ENCODE data around the gene DBX2. TPM values are rescaled to one million over a fixed set of nuclear protein-coding genes. Genes with fewer than 3 reads are reported as not detected.

DBX2 gene
- total and polyA plus RNA-seq, 2 donors (not counting 1 experiment from before 2014, with no cell fraction given) = not detected

GRCh38 chr12:45034861-45035265, 16.0 kb downstream of the DBX2 start:
- H3K4me2 ChIP-seq (replicated peaks; ENCODE audit: low read depth, low read length, poor library complexity, severe bottlenecking) = no peak overlapping the region
- WGBS (ENCODE audit: insufficient coverage) = 80% methylated on average over 8 of the region's 11 CpGs
- H3K4me1 ChIP-seq (ENCODE audit: control insufficient read depth in 2 of 2, insufficient read depth in 2 of 2, low read length in 2 of 2) = no peaks in the 10 kb centered on the region
- no peak overlapping the region for H3K27ac ChIP-seq (ENCODE audit: low read length in 2 of 2)
- Mint-ChIP-seq H3K27ac (no peak overlapping the region), H3K27me3 (peaks cover 3% of the 10 kb centered on the region), H3K4me1 (no peaks in the 10 kb centered on the region), H3K9me3 (ENCODE audit: insufficient read depth) (no peaks in the 10 kb centered on the region), H3K4me3 (no peak overlapping the region)
- H3K9me3 ChIP-seq (ENCODE audit: control extremely low read depth in 1 of 3, control insufficient read depth in 2 of 3, insufficient read depth in 1 of 3, low read length in 2 of 3) = no peaks in the 10 kb centered on the region
- no peak overlapping the region for H3K9ac ChIP-seq (ENCODE audit: low read length)
- ATAC-seq (ENCODE audit: low read depth) (no peak), DNase-seq (no peak)
- intact Hi-C loops (cut with micrococcal nuclease) = no loop called here
- no peaks in the 10 kb centered on the region for H3K36me3 ChIP-seq (replicated peaks in 1 of 2; ENCODE audit: control extremely low read depth in 1 of 2, control insufficient read depth in 1 of 2, extremely low read depth in 1 of 2, insufficient read depth in 2 of 2, low read length in 1 of 2)
- H3K27me3 ChIP-seq (replicated peaks in 1 of 4; ENCODE audit: control extremely low read depth in 1 of 4, control insufficient read depth in 3 of 4, insufficient read depth in 4 of 4, low read length in 3 of 4) = peaks cover 0 to 3% (median 0%) of the 10 kb centered on the region in 4 experiments
- TF ChIP-seq EZH2 (IDR thresholded peaks at IDR 0.05; ENCODE audit: borderline replicate concordance, insufficient read depth, low read depth, low read length, poor library complexity, severe bottlenecking) (no peak), CTCF (IDR thresholded peaks at IDR 0.05) (no peak)
- no peak overlapping the region for H3K4me3 ChIP-seq (ENCODE audit: control extremely low read depth in 1 of 5, extremely low read depth in 1 of 5, insufficient read depth in 1 of 5, low read depth in 2 of 5, low read length in 4 of 5)
- CTCF ChIA-PET = no interaction called here
- no peaks in the 10 kb centered on the region for H3K79me2 ChIP-seq (ENCODE audit: control insufficient read depth, insufficient read depth, low read length)
- no peak overlapping the region for H2AFZ ChIP-seq (ENCODE audit: insufficient read depth, low read depth, low read length, poor library complexity, severe bottlenecking)
- POLR2A ChIA-PET = no interaction called here
- H4K20me1 ChIP-seq (ENCODE audit: control insufficient read depth, insufficient read depth, low read length, poor library complexity, severe bottlenecking) = no peaks in the 10 kb centered on the region

- no peak overlapping the region for H3K4me3 Mint-ChIP-seq
These were observed 33.0 kb downstream of the DBX2 start for GRCh38 chr12:45017916-45018315.

More at GRCh38 chr12:45017916-45018315, 33.0 kb downstream of the DBX2 start:
- Histone ChIP-seq H3K36me3 (replicated peaks in 1 of 2; ENCODE audit: control extremely low read depth in 1 of 2, control insufficient read depth in 1 of 2, extremely low read depth in 1 of 2, insufficient read depth in 2 of 2, low read length in 1 of 2) (no peaks in the 10 kb centered on the region), H3K4me3 (ENCODE audit: control extremely low read depth in 1 of 5, extremely low read depth in 1 of 5, insufficient read depth in 1 of 5, low read depth in 2 of 5, low read length in 4 of 5) (no peak overlapping the region), H3K9me3 (ENCODE audit: control extremely low read depth in 1 of 3, control insufficient read depth in 2 of 3, insufficient read depth in 1 of 3, low read length in 2 of 3) (peaks cover 0 to 1% (median 0%) of the 10 kb centered on the region in 3 donors), H4K20me1 (ENCODE audit: control insufficient read depth, insufficient read depth, low read length, poor library complexity, severe bottlenecking) (no peaks in the 10 kb centered on the region), H3K4me1 (ENCODE audit: control insufficient read depth in 2 of 2, insufficient read depth in 2 of 2, low read length in 2 of 2) (no peaks in the 10 kb centered on the region), H3K9ac (ENCODE audit: low read length) (no peak overlapping the region), H3K27ac (ENCODE audit: low read length in 2 of 2) (no peak overlapping the region), H3K79me2 (ENCODE audit: control insufficient read depth, insufficient read depth, low read length) (no peaks in the 10 kb centered on the region), H3K4me2 (replicated peaks; ENCODE audit: low read depth, low read length, poor library complexity, severe bottlenecking) (no peak overlapping the region), H2AFZ (ENCODE audit: insufficient read depth, low read depth, low read length, poor library complexity, severe bottlenecking) (no peak overlapping the region), H3K27me3 (replicated peaks in 1 of 4; ENCODE audit: control extremely low read depth in 1 of 4, control insufficient read depth in 3 of 4, insufficient read depth in 4 of 4, low read length in 3 of 4) (no peaks in the 10 kb centered on the region)
- TF ChIP-seq EZH2 (IDR thresholded peaks at IDR 0.05; ENCODE audit: borderline replicate concordance, insufficient read depth, low read depth, low read length, poor library complexity, severe bottlenecking) (no peak), CTCF (IDR thresholded peaks at IDR 0.05) (no peak)
- CTCF ChIA-PET = no interaction called here
- Mint-ChIP-seq H3K9me3 (ENCODE audit: insufficient read depth) (peaks cover 4% of the 10 kb centered on the region), H3K27me3 (peaks cover 3% of the 10 kb centered on the region), H3K27ac (no peak overlapping the region), H3K4me1 (no peaks in the 10 kb centered on the region)
- no peak for DNase-seq
- intact Hi-C loops (cut with micrococcal nuclease) = no loop called here
- WGBS (ENCODE audit: insufficient coverage) = no CpG with 5 or more reads among the region's 1 CpG
- no peak for ATAC-seq (ENCODE audit: low read depth)
- POLR2A ChIA-PET = no interaction called here

All from B cell (primary cell).